ENCODE data around the gene FABP1. TPM values are rescaled to one million over a fixed set of nuclear protein-coding genes. Genes with fewer than 3 reads are reported as not detected.

Gene FABP1
- total and polyA plus RNA-seq, 8 donors: 3.8 to 347 (median 7.2) TPM; not detected in 3

- intact Hi-C loops (cut with DNase I; ENCODE audit: low total_unique reads): no loop called here
- TF ChIP-seq POLR2AphosphoS5 (IDR thresholded peaks at IDR 0.05): no peak
- TF ChIP-seq POLR2A (IDR thresholded peaks at IDR 0.05): no peak
- TF ChIP-seq EP300 (IDR thresholded peaks at IDR 0.05): no peak
- no peak for TF ChIP-seq CTCF (IDR thresholded peaks at IDR 0.05)
- no peak for DNase-seq
- WGBS, 5 donors: 80 to 90% (median 87%) methylated on average over 2 of the region's 2 CpGs
- Histone ChIP-seq H3K27ac (no peak overlapping the region), H3K4me3 (no peak overlapping the region), H3K36me3 (no peaks in the 10 kb centered on the region), H3K9me3 (no peaks in the 10 kb centered on the region), H3K4me1 (no peaks in the 10 kb centered on the region), H3K27me3 (peaks cover 0 to 4% (median 0%) of the 10 kb centered on the region in 3 donors)
These were observed 14.8 kb downstream of the FABP1 start for GRCh38 chr2:88113069-88113468.

DNA sequence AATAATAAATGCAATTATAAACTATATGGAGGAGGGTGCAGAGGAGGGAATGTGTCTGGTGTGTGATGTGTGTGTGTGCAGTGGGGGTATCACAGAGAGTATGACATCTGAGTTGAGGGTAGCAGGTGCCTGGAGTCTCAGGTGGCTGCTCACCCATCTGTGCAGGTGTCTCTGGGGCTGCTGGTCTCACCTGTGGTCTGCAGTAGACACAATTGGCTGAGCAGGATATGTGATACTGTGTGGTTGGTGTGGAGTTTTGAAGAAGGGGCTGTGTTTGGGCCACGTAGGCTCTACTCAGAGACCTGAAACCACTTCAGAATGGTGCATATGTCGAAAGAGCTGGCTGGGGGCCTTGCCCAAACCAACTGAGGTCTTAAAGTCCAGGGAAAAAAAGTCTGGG is 17.0 kb downstream of the FABP1 start:
- H3K27me3 ChIP-seq: no peaks in the 10 kb centered on the region
- TF ChIP-seq EP300 (IDR thresholded peaks at IDR 0.05) (no peak), POLR2AphosphoS5 (IDR thresholded peaks at IDR 0.05) (no peak), POLR2A (IDR thresholded peaks at IDR 0.05) (no peak), CTCF (IDR thresholded peaks at IDR 0.05) (no peak)
- H3K27ac ChIP-seq: no peak overlapping the region
- H3K9me3 ChIP-seq: no peaks in the 10 kb centered on the region
- DNase-seq: no peak
- no peaks in the 10 kb centered on the region for H3K36me3 ChIP-seq
- 67 to 84% (median 70%) methylated on average over 2 of the region's 2 CpGs for WGBS, 5 donors
- intact Hi-C loops (cut with DNase I; ENCODE audit: low total_unique reads): no loop called here
- no peak overlapping the region for H3K4me3 ChIP-seq
- H3K4me1 ChIP-seq: no peaks in the 10 kb centered on the region

DNA sequence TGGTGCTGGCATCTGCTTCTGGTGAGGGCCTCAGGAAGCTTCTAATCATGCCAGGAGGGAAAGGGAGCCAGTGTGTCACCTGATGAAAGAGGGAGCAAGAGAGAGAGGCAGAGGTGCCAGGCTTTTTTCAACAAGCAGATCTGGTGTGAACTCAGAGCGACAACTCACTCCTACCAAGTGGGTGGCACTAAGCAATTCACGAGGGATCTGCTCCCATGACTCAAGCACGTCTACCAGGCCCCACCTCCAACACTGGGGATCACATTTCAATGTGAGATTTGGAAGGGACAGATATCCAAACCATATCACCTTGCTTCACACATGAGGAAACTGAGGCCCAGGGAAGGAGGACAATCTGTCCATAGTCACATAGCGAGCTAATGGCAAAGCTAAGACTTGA is 19.1 kb downstream of the FABP1 start:
- H3K9me3 ChIP-seq: no peaks in the 10 kb centered on the region
- H3K4me1 ChIP-seq: no peaks in the 10 kb centered on the region
- TF ChIP-seq EP300 (IDR thresholded peaks at IDR 0.05) (no peak), POLR2AphosphoS5 (IDR thresholded peaks at IDR 0.05) (no peak), POLR2A (IDR thresholded peaks at IDR 0.05) (no peak), CTCF (IDR thresholded peaks at IDR 0.05) (no peak)
- H3K27ac ChIP-seq: no peak overlapping the region
- 62 to 72% (median 68%) methylated on average over 4 of the region's 4 CpGs for WGBS, 5 donors
- DNase-seq: no peak
- intact Hi-C loops (cut with DNase I; ENCODE audit: low total_unique reads): no loop called here
- no peak overlapping the region for H3K4me3 ChIP-seq
- H3K36me3 ChIP-seq: no peaks in the 10 kb centered on the region
- H3K27me3 ChIP-seq: no peaks in the 10 kb centered on the region

- H3K4me3 ChIP-seq: no peak overlapping the region
- H3K27me3 ChIP-seq: no peaks in the 10 kb centered on the region
- H3K36me3 ChIP-seq: no peaks in the 10 kb centered on the region
- H3K9me3 ChIP-seq: no peaks in the 10 kb centered on the region
- WGBS, 5 donors: 56 to 73% (median 61%) methylated on average over 3 of the region's 3 CpGs
- no peaks in the 10 kb centered on the region for H3K4me1 ChIP-seq
- H3K27ac ChIP-seq: no peak overlapping the region
- no peak for TF ChIP-seq CTCF (IDR thresholded peaks at IDR 0.05)
- TF ChIP-seq POLR2AphosphoS5 (IDR thresholded peaks at IDR 0.05): no peak
- no peak for TF ChIP-seq POLR2A (IDR thresholded peaks at IDR 0.05)
- no peak for TF ChIP-seq EP300 (IDR thresholded peaks at IDR 0.05)
- intact Hi-C loops (cut with DNase I; ENCODE audit: low total_unique reads): no loop called here
- no peak for DNase-seq
These were observed 27.4 kb downstream of the FABP1 start for GRCh38 chr2:88100489-88100858.
